ENCODE results near the gene TNFRSF25.
"Not testable (repeated sequence)": the region's sequence is repeated elsewhere in the genome, so short reads cannot be mapped to it uniquely, and the experiment has no call there.

Gene TNFRSF25

DNA sequence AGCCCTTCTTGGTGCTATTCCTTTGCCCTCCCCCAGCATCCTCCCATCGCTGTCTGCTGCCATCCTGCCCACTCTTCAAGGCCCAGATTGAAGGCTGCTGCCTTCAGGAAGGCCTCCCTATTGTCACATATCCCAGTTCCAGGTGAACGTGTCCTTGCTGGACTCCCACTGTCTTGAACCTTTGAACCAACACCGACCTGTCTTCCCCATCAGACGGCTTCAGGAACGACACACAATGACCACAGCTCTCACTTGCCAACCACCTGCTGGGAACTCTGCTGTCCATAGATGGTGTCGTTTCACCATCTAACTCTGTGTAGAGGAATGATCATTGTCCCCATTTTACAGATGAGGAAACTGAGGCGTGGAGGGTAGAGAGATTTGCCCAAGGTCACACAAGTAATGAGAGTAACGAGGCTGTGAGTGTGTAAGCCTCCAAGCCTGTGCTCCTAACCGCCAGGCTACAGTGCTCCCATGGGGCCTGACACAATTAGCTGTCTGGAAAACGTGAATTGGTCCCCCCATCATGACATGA lies 35.4 kb upstream of the TNFRSF25 start:
- DNase-seq: no peak

DNA sequence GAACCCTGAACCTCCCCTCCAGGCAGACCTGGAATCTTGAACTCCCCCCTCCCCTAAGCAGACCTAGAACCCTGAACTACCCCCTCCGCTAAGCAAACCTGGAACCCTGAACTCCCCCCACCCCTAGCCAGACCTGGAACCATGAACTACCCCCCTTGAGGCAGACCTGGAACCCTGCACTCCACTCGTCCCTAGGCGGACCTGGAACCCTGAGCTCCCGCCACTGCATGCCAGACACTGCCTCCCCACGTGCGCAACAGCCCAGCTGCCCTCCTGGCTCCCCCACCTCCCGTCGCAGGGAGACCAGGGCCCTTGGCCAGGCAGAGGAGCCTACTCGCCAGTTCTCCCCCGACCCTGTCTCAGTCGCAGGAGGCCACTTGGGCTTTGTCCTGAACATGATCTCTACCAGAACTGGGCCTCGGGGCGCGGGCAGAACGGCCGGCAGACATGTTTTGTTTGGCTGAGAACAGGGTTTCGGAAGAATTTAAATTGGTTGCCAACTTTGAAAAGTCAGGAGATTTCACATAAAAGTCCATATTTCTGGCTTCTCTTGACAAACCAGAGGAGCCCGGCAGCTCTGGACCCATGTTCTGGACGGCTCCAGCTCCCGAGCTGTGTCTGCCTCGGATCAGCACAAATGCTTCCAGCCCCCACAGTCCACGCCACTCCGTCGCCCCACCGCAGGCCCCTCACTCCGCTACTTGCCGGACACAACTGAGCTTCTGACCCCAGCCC lies 34.7 kb upstream of the TNFRSF25 start:
- DNase-seq: no peak

DNA sequence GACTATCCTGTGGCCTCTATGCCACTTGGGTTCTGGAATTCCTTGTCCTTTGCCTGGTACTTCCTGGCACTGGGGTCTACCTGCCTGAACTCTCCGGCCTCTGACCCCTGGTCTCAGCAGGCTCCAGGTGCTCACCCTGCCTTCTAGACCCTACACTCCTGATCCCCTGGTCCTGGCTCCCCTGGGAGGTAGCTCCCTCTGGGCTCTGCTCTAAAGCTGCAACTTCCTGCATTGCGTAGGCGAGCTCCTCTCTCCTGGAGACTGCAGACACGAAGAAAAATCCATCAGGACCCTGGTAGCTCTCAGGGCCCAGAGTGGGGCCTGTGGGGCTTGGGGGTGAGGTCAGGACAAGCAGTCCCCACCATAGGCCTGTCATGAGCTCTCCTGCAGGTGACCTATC lies 33.3 kb upstream of the TNFRSF25 start:
- DNase-seq: no peak

DNA sequence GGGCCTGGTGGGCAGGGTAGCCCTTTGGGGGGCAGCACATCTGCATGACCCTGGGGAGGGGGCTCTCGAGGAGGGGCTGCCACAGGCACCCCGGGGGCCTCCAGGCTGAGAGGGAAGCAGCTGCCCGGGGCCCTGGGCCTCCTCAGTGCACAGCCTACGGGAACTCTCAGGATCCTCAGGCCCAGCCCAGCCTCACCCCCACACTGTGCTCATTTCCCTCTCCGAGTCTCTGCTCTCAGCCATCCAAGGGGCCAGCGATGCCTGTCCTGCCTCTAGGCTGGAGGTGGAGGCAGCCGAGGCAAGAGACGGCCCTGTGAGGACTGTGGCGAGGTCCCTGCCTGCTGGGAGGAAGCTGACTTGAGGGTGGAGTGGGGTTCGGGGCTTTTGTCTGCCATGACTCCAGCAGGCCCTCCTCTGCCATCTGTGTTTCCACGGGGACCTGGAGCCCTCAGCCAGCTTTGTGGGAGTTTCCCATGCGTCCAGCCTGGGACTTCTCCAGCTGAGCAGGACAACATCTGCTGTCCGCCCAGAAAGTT lies 32.7 kb upstream of the TNFRSF25 start:
- no peak for DNase-seq

DNA sequence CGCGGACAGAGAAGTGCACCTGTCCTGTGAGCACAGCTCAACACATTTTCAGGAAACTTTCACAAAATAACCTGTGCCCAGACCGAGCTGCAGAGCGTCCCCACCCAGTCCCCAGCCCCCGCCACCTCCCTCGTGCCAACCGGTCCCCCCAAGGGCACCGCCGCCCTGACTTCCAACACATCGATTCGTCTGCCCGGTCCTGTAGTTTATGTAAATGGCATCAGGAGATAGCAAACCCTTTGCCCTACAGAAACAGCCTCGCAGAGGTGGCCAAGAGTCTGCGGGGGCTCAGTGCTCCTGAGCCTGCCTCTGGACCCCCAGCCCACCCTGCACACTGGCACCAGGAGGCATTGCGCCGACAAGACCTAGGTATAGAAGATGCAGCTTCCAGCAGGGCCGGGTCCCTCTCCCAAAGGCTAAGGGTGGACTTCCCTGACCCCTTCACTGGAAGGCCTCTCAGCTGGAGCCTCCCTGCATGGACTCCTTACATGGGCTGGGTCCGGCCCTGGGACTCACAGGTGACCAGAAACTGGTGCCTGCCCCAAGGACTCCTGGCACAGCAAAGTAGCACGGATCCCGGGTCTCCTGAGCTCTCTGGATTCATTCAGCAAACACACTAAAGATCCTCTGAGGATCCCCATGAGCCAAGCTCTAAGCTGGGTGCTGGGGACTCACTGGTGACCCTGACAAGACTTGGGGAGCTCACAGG lies 32.0 kb upstream of the TNFRSF25 start:
- DNase-seq: no peak

DNA sequence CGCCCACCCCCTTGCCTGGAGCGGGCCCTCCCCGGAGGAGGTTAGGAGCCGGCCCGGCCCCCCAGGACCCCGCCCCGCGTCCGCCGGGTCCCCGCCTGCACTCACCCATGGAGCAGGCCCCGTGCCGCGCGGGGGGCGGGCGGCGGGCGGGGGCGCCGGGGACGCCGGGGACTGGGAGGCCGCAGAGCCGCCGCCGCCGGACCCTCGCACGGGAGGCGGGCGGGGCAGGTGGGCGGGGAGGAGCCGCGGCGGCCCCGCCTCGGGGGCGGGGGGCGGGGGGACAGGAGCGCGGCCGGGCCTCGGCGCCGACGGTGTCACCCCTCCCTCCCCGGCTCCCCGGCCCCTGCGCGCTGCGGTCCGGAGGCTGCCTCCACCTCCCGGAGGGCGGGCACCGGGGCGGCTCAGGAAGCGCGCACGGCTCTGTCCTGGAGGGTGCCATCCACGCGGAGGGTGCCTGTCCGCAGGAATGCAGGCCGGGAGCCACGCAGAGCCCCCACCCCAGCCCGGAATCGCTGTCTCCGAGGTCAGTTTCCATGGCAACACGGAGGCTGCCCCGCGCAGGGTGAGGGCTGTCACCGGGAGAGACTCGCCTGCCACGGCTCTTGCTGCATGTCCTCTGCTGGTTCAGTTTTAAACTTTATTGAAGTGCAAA lies 31.4 kb upstream of the TNFRSF25 start:
- peak; percentile 36 to 60 for DNase-seq

DNA sequence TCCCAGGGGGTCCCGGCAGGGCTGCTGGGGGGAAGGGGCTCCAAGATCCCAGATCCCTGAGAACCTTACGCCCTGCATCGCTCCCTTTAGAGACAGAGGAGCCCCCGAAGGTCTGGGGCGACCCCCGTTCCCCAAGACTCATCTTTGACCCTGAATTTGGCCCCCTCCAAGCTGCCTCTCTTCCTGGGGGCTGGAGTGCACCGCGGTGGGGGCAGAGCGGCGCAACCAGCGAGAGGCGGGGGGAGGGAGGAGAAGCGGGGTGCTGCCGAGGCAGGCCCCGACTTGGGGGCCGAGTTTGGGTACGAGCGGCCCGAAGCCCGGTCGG lies 30.9 kb upstream of the TNFRSF25 start:
- DNase-seq: no peak

DNA sequence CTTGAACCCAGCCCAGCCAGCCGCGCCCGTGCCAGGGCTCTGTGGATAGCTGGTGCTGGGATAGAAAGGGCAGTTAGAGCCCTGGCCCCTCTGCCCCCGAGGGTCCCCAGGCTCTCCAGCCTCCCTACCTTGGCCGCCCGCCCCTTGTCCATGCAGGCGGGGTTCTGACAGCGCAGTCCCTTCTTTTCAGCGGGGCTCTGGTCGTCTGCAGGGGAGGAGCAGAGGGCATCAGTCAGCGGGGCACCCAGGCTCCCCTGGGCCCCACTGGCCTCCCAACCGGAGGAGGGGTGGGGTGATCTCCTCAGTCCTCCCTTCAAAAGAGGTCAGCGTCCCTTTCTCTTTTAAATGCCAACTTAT lies 30.4 kb upstream of the TNFRSF25 start:
- DNase-seq: no peak

DNA sequence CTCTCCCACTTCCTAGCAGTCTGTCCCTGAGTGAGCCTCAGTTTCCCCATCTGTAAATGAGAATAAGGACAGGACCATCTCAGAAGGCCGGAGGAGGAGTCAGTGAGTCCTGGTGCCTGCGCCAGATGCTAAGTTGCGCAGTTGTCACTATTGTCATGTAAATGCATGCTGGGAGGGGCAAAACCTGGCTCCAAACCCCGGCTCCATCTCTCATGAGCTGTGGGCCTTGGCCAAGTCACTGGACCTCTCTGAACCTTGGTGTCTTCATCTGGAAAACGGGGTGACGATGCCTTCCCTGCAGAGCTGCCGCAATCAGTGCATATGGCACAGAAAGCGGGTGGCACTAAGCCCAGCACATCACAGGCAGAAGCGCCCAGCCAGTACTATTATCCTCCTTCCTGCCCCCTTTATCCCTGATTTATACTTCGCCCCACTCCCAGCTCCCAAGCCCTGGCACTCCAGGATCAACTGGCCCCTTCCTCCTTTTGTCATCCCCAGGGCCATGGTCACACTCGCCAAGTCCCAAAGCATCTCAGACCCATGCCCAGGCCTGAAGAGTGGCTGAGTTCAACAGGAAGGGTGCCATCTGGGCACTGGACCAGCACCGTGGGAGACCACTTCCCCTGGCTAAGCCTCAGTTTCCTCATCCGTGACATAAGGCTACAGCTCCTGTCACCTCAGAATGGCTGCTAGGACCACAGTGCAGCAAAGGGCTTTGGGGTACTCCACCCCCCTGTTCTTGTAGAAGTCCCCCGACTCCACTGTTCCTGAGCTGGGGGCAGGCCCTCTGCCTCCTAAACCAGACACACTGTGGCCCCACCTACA lies 29.8 kb upstream of the TNFRSF25 start:
- no peak for DNase-seq

DNA sequence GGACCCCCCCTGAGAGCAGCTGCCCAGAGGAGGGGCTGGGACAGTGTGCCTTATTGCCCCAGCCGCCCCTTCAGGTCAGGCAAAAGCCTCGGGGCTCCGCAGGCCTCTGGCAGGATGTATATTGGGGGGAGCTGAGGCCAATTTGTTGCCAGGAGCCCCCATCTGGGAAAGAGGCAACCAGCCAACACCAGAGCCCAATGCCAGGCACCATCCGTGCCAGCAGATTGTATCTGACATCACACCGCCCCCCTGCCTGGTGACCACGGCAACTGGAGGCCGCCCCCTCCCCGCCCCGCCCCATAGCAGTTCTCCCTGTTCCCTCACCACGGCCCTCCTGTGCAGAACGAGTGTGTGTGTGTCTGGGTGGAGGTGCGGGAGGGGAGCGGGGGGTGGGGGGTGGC lies 29.1 kb upstream of the TNFRSF25 start:
- no peak for DNase-seq

DNA sequence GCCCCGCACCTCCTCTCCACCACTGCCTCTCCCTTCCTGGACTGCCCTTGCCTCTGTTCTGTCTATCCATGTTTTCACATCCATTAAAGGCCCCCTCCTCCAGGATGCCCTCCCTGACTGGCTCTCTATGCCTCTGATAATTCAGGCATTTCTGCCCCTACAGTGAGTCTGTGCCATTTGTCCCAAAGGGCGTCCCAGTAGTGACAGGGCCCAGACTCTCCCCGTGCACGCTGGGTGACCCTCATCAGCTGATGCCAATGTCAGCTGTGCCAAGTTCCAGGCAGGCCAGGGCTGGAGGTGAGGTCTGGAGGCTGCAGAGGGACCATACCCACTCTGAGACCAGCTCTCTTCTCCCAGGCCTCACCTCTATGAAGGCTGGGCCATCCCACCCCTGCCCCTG lies 28.7 kb upstream of the TNFRSF25 start:
- no peak for DNase-seq

DNA sequence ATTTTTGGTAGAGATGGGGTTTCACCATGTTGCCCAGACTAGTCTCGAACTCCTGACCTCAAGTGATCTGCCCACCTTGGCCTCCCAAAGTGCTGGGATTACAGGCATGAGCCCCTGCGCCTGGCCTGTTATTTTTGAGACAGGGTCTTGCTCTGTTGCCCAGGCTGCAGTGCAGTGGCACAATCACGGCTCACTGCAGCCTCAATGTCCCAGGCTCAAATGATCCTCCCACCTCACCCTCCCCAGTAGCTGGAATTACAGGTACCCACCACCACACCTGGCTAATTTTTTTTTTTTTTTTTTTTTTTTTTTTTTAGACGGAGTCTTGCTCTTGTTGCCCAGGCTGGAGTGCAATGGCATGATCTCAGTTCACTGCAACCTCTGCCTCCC lies 27.9 kb upstream of the TNFRSF25 start:
- DNase-seq: not testable (repeated sequence)

DNA sequence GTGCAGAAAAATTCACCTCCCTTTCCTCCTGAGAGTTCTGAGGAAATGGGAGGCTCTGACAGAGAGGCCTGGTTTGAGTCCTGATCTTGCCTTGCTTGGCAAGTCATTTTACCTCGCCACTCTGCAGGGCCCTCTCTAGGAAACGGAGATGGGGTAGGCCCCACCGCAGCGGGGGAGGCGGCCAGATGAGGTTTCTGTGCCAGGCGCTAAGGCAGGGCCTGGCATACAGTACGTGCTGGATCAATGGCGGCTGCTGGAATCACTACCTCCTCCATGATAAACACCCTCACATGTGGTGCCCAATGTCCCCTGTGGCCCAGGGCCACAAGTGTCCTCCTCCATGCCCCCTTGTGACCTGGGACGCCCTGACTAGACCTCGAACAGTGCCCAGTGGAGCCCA lies 26.0 kb upstream of the TNFRSF25 start:
- DNase-seq: no peak

DNA sequence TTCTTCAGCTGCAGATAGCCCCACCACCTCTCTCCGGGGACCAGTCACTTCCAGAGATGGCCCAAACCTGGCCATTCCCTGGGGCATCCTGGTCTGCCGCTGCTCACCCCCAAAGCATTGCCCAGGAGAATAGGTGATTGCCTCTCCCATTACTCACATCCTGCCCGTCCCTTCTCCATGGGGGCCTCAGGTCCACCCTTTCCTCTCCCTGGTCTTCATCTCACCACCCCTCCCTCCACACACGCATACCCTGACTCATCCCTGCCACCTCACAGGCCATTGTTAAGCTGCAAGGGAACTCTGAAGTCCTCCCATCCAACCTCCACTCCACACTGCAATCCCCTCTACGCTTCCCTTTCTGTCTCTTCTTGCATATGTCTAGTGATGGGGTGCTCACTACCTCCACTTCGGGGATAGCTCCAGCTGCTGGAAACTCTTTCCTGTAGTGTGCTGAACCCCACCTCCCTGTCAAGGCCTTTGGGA lies 25.5 kb upstream of the TNFRSF25 start, which contains the start of gene PLEKHG5:
Gene PLEKHG5 (minus strand): TSS at position 188 of the 483 bp plus-strand sequence. CDS start 14,096 bp downstream, outside the sequence.
- no peak for DNase-seq

DNA sequence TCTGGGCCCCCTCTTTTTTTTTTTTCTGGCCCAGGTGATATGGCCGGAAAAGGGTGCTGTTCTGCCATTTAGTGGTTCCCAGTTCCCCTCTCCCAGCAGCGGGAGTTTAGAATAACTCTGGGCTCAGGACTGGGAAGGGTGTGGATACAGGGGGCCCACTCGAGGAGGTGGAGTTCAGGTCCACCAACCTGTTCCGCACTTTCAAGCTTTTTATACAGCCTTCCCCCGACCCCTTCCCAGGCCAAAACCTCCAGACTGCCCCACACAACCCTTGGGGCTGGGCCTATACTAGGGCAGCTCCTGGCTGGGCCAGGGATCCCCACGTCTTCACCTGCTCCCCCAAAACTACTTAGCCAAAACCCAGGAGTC lies 25.1 kb upstream of the TNFRSF25 start:
- no peak for DNase-seq

DNA sequence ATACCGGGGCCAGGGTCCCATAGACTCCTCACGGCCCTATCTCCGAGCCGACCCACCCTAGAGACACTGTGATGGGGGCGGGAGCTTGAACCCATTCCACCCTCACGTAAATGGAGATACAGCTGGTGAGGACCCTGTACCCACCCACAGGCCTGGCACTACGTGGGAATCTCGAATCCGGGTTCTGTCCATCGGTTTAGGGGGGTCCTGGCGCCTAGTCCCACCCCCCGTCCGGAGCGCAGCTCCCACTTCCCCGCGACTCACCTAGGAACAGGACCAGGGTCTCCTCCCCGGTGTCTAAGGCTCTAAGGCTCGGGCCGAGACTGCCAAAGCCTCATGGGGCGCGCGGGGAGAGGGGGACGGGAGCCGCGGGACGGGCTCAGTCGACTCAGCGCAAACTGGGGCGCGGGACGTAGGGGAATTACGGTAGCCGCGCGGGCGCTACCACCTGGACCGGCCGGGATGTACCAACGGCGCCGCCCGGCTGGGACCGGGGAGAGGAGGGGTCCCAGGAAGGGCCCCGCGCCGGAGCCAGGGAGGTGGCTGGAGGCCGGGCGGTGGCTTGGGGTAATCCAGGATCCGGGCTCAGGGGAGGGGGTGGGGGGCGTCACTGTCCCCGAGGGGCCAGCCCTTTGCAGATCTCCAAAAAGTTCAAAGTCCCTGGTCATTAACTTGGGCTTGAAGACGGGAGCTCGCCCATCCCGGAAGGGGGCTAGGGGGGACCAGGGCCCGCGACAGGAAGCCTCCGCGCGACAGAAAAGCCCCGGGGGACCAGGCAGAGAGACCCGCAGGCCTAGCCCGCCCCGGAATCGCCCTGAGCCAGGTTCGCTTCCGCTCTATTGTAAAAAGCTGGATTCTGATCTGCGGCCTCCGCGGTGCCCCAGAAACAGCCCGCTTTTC lies 24.5 kb upstream of the TNFRSF25 start:
- DNase-seq: peak; percentile 32 to 57

DNA sequence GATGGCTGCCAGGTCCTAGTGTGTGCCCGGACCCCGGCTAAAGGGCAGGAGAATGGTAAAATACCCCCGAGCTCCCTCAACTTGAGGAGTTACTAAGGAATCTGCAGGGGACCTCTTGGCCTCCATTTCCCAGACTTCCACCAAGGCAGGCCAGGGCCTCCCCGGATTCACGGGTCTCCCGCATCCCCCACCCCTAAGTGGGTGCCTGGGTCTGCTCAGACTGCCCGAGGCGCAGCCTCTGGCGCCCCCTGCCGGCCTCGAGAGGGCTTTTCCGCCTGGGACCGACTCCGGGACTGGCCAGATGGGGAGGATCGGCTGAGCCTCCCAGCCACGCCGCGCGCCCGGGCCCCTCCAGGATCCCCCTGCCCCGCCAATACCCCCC lies 23.8 kb upstream of the TNFRSF25 start:
- DNase-seq: peak; percentile 74 to 83

DNA sequence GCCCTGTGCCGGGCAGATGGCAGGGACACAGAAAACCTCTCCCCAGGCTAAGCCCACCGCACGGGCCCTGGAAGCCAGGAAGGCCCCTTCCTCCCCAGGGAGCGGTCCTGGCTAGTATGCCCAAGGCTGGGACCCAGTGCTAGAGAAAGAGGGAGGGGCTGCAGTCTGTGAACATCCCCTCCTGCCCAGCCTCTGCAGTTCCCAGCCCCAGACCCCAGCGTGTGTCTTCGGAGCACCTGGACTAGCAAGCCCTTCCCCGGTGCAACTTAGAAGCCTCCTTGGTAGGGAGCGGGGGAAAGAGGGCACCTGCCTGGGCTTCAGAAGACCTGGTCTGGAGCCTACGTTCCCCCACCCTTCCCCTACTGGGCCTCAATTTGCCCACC lies 23.4 kb upstream of the TNFRSF25 start:
- DNase-seq: no peak

DNA sequence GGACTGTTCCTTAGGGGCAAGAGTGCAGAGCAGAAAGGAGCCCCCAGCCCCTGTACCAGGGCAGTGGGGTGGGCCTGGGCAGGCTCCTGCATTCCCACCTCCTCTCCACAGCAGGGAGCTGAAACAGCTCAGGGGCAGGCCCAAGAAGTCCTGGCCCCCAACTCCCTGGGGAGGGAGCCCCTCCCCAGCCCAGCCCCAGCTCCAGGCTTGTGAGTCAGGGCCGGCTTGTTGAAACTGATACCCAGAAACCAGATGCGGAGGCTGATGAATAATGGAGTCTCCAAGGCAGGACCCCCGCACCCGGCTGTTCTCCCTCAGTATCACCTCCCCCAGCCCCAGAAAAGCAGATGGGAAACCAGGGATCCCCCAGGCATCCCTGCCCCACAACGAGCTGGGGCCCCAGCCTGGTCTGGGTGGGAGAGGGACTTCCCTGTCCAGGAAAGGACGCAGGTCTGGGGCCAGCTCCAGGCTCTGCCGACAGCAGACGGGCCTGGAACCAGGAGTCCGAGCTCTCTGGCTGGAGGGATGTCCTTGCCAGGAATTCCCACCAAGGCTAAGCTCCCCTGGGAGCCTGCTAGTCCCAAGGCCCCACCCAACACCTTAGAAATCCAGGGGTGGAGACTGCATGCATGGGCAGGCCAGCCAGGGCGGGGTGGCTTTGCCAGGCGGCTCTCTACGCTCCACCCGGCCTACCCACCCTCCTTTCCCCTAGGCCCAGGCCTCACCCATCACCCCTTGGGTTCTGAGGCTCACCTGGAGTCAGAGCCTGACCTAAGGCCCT lies 22.8 kb upstream of the TNFRSF25 start:
- DNase-seq: no peak

DNA sequence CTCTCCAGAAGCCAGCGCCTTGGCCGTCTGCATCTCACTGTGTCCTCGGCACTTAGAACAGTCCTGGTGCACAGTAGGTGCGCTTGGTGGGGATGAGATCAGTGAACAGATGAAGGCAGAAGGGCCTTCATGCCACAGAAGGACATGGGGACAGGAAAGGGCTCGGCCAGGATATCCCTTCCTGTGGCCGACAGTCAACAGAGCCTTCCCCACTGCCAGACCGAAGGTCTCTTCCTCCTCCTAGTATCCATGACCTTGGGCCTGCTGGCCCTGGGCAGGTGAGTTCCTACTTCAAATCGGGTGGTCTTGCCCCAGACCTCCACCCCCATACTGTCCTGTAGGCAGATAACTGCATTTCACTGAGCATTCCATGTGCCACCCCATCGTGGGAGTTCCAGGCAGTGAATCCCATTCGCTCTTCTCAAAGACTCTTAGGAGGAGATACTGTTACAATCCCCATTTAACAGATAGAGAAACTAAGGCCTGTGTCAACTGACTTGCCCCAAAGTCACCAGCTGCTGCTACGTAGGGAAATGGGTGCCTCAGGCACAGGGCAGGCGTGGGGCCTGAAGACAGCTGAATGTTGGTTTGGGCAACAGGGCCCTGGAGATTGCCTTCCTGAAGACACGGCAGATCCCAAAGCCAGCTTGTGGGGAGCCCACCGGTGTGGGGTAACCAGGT lies 22.0 kb upstream of the TNFRSF25 start:
- DNase-seq: no peak
